ENCODE data around the gene PRKCB.

PRKCB gene

DNA sequence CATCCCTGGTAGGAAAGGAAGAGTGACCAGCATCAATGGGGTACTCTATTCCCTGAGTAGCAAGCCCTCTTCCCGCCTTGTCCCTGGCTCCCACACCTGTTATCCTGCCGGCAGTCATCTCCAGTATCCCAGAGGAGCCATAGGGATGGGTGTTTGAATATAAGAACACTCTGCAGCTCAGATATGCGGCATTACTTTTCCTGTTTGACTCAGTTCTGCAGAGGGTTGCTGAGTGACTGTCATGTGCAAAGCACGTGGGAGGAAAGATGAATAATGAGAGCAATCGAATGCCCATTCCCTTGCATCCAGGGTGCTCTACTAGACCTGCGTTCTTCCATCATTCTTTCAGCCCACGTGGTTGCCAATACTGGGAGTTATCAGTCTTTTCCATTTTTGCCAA, 115.1 kb downstream of the PRKCB start:
- no peak overlapping the region for H3K4me3 ChIP-seq (ENCODE audit: low read depth, low read length)
- DNase-seq (ENCODE audit: low read depth), result no peak
- TF ChIP-seq, protein P1, sequence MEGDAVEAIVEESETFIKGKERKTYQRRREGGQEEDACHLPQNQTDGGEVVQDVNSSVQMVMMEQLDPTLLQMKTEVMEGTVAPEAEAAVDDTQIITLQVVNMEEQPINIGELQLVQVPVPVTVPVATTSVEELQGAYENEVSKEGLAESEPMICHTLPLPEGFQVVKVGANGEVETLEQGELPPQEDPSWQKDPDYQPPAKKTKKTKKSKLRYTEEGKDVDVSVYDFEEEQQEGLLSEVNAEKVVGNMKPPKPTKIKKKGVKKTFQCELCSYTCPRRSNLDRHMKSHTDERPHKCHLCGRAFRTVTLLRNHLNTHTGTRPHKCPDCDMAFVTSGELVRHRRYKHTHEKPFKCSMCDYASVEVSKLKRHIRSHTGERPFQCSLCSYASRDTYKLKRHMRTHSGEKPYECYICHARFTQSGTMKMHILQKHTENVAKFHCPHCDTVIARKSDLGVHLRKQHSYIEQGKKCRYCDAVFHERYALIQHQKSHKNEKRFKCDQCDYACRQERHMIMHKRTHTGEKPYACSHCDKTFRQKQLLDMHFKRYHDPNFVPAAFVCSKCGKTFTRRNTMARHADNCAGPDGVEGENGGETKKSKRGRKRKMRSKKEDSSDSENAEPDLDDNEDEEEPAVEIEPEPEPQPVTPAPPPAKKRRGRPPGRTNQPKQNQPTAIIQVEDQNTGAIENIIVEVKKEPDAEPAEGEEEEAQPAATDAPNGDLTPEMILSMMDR (IDR thresholded peaks at IDR 0.05; ENCODE audit: insufficient read depth, low read depth, low read length, missing control alignments), result no peak

DNA sequence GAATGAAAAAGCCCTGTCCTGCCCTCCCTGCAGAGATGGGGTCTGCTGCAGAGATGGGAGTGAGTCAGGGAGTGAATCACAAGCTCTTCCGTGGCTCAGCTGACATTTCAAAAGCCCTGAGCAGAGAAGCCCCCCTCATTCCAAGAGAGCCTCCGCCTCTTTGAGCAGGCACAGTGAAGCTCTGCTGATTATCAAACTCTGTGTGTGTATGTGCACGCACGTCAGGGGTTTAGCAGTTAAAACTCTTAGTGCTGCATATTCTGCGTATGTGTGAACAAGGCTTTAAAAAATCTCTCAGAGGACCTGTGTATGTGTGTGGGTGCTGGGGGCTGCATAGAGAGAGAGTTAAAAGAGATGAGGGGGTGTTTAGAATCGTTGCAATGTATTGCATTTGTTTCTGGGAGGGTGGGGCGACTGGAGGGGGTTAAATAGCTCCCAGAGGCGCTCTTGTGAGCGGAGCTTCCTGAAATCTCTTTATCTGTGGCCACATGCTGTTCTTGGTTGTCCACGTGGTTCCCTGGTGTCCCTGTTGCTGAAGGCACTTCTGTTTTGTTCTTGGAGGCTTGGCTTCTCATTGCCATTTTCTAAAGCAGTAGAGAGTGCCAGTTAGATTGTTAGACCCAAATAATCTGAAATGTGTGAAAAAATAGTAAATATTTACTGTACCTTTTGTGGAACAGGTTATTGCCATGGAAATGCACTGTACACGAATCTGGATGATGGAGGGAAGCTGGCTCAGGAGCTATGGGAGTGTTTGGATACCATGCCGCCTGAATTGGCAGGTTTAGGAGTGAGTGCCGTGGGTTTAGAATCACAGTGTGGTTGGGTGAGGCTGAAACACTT, 116.6 kb downstream of the PRKCB start:
- TF ChIP-seq, protein P1 (IDR thresholded peaks at IDR 0.05; ENCODE audit: insufficient read depth, low read depth, low read length, missing control alignments), result no peak
- no peak overlapping the region for H3K4me3 ChIP-seq (ENCODE audit: low read depth, low read length)
- DNase-seq (ENCODE audit: low read depth), result no peak

DNA sequence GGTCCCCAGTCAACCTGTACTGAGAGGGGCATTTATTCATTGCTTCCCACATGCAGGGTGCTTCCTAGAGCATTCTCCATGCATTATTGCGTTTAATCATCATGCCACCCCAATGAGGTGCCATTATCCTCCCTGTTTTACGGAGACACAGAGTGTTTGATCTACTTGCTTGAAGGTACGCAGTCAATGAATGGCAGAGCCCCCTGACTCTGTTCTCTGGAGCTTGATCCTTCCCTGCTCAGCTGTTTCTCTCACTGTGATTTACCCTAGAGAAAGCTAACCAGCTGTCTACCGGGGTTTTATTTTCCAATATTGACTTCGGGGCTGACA, 117.2 kb downstream of the PRKCB start:
- no peak for DNase-seq (ENCODE audit: low read depth)
- TF ChIP-seq, protein P1 (IDR thresholded peaks at IDR 0.05; ENCODE audit: insufficient read depth, low read depth, low read length, missing control alignments), result no peak
- no peak overlapping the region for H3K4me3 ChIP-seq (ENCODE audit: low read depth, low read length)

DNA sequence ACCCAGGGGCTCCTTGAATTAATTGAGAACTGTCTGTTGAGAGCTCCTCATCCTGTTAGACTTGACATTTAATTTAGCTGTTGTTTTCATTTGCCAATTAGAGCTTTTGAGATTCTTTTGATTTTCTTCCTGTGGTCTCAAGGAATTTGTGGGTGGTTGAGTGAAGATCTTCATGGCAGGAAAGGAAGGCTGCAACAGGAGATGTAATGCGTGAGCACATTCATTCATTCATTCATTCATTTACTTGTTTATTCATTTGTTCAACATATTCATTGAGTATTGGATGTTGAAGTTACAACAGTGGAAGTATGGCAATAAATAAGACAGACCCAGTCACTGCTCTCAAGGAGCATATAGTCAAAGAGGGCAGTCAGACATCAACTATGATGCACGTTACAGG, 117.7 kb downstream of the PRKCB start:
- DNase-seq (ENCODE audit: low read depth), result no peak
- TF ChIP-seq, protein P1 (IDR thresholded peaks at IDR 0.05; ENCODE audit: insufficient read depth, low read depth, low read length, missing control alignments), result no peak

DNA sequence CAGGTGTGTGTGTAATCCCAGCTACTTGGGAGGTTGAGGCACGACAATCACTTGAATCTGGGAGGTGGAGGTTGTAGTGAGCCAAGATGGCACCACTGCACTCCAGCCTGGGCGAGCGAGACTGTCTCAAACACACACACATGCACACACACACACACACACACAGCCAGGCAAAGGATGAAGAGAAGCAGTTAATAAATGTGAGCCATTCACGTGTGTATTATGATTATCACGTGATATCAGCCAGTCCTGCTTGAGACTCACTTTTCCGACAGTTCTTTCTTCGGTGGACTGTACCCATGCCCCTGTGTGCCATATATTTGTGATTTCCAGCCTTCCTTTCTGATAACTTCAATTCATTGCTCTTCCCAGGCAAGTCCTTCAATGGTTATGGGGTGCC, 119.3 kb downstream of the PRKCB start:
- TF ChIP-seq, protein P1 (IDR thresholded peaks at IDR 0.05; ENCODE audit: insufficient read depth, low read depth, low read length, missing control alignments), result no peak
- DNase-seq (ENCODE audit: low read depth), result no peak
- no peak overlapping the region for H3K4me3 ChIP-seq (ENCODE audit: low read depth, low read length)

More for the DNA sequence above, 117.7 kb downstream of the PRKCB start:
- H3K4me3 ChIP-seq (ENCODE audit: low read depth, low read length), result no peak overlapping the region

DNA sequence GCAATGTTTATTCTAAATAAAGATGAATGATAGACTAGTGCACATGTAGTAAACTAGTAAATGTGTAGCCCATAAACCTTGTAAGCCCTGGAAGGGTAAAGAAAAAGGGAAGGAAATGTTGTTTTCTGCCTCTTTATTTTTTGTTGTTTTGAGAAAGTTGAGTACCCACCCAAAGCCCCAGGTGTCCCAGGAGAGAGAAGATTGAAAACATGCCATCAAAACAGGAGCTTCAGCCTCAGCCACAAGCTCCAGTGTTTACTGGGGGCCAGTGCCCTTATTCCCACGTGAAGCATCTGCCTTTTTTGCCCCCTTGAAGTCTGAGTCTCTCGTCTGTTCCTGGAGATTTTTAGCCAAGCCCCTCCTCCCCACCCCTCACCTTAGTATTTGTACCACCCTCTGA, 121.5 kb downstream of the PRKCB start:
- no peak overlapping the region for H3K4me3 ChIP-seq (ENCODE audit: low read depth, low read length)
- DNase-seq (ENCODE audit: low read depth), result peak; percentile 35
- TF ChIP-seq, protein P1 (IDR thresholded peaks at IDR 0.05; ENCODE audit: insufficient read depth, low read depth, low read length, missing control alignments), result no peak
